Activated gamma-delta T cell treated with anti-CD3 and anti-CD28 coated beads, Interleukin-2, amount 50 U/mL, for 16 hours (primary cell): ENCODE measurements around the gene RPS6KA2.

Source experiments
- DNase-seq: peaks from one replicate; pipeline ENCODE4 v3.0.0-alpha.2; 2020; ENCODE audit warnings: low read depth

Gene RPS6KA2

GRCh38 chr6:166572370-166573261, 54.4 kb downstream of the RPS6KA2 start:
- no peak for DNase-seq

GRCh38 chr6:166570929-166571713, 55.9 kb downstream of the RPS6KA2 start:
- DNase-seq: no peak

- DNase-seq: no peak
Observed at GRCh38 chr6:166569206-166569605, 57.8 kb downstream of the RPS6KA2 start.

GRCh38 chr6:166567813-166568212, 59.2 kb downstream of the RPS6KA2 start:
- no peak for DNase-seq

- no peak for DNase-seq
Observed at GRCh38 chr6:166567107-166567506, 59.9 kb downstream of the RPS6KA2 start.

- no peak for DNase-seq
Observed at GRCh38 chr6:166566026-166567011, 60.7 kb downstream of the RPS6KA2 start.

GRCh38 chr6:166565084-166565967, 61.7 kb downstream of the RPS6KA2 start:
- DNase-seq: no peak

- DNase-seq: no peak
Observed at GRCh38 chr6:166563805-166564204, 63.2 kb downstream of the RPS6KA2 start.

- no peak for DNase-seq
Observed at GRCh38 chr6:166563200-166563599, 63.9 kb downstream of the RPS6KA2 start.

GRCh38 chr6:166562726-166563125, 64.3 kb downstream of the RPS6KA2 start:
- no peak for DNase-seq

GRCh38 chr6:166561771-166562359, 65.2 kb downstream of the RPS6KA2 start:
- DNase-seq: no peak

GRCh38 chr6:166560222-166560621, 66.8 kb downstream of the RPS6KA2 start:
- no peak for DNase-seq

- no peak for DNase-seq
Observed at GRCh38 chr6:166559662-166560061, 67.4 kb downstream of the RPS6KA2 start.

GRCh38 chr6:166559211-166559610, 67.8 kb downstream of the RPS6KA2 start:
- DNase-seq: no peak

- DNase-seq: no peak
Observed at GRCh38 chr6:166558156-166559005, 68.7 kb downstream of the RPS6KA2 start.

GRCh38 chr6:166556863-166557322, 70.2 kb downstream of the RPS6KA2 start:
- no peak for DNase-seq

GRCh38 chr6:166556336-166556735, 70.7 kb downstream of the RPS6KA2 start:
- no peak for DNase-seq

- DNase-seq: no peak
Observed at GRCh38 chr6:166555086-166555485, 72.0 kb downstream of the RPS6KA2 start.

- DNase-seq: no peak
Observed at GRCh38 chr6:166554316-166554715, 72.7 kb downstream of the RPS6KA2 start.
